ENCODE measurements around the gene VTCN1.

DNA sequence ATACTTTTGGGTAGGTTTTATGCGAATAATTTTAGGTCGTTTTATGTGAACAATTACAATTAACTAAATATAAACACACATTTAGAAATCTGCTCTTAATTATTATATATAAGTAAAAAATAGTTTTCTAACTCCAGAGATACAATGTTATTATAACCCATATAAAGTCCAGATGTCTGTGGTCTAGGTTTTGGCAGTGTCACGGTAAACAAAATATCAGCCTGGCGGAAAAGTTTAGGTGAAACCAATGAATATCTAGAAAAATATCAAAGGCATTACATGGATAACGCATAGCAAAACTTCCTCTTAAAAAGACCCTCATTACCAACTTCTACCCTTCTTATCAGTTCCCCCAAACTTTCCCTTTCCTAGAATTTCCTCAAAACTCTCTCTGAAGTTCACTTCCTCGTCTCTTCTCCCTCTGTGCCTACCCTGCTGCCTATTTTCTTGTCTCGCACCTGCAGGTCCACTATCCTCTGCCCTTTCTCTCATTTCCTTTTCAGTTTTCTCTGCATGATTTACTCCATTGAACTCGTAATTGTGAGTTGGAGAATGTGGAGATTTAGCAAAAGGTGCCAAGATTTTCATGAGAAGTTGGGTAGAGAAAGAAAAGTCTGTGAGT, 21.8 kb downstream of the VTCN1 start:
- TF ChIP-seq POLR2A (IDR thresholded peaks at IDR 0.05; ENCODE audit: low read length): no peak
- TF ChIP-seq GATA1 (IDR thresholded peaks at IDR 0.05; ENCODE audit: low read depth, low read length): no peak

Data from erythroblast (primary cell).